ENCODE measurements around the gene TANGO2. TPM values are rescaled to one million over a fixed set of nuclear protein-coding genes. Genes with fewer than 3 reads are reported as not detected.

TANGO2 gene
- total and polyA plus RNA-seq, 10 of the 15 experiments (the other 5 are each of a cell fraction or from before 2014, with no cell fraction given), result 4.0 to 24.8 (median 20.9) TPM

- Histone ChIP-seq H3K9me3 (replicated peaks; ENCODE audit: control insufficient read depth, insufficient read depth, low read length) (no peaks in the 10 kb centered on the region), H3K4me1 (ENCODE audit: control insufficient read depth, insufficient read depth, low read length) (peaks cover 9% of the 10 kb centered on the region), H2AFZ (ENCODE audit: control insufficient read depth, low read depth, low read length) (no peak overlapping the region), H3K79me2 (ENCODE audit: control insufficient read depth, insufficient read depth, low read length) (peaks cover 19% of the 10 kb centered on the region), H3K27ac (ENCODE audit: control insufficient read depth, insufficient read depth) (no peak overlapping the region), H4K20me1 (ENCODE audit: control insufficient read depth, insufficient read depth) (no peaks in the 10 kb centered on the region; the same call in 1 of the 2 replicates), H3K9ac (ENCODE audit: control insufficient read depth, insufficient read depth, low read length) (no peak overlapping the region), H3K36me3 (ENCODE audit: control insufficient read depth in 2 of 2, insufficient read depth in 2 of 2, low read length in 1 of 2) (no peaks in the 10 kb centered on the region), H3K27me3 (replicated peaks in 1 of 2; ENCODE audit: control insufficient read depth in 2 of 2, insufficient read depth in 2 of 2, low read length in 1 of 2) (peaks cover 8 to 12% of the 10 kb centered on the region in 2 experiments; a peak in 3 of 4 replicates), H3K4me3 (no peak overlapping the region), H3K4me2 (ENCODE audit: control insufficient read depth, insufficient read depth) (no peak overlapping the region)
- ChIA-PET CTCF (interaction anchor here (1.7 kb wide), 1 partner anchor 10 kb away, joined by 4 read pairs; no protein-coding TSS in a partner anchor), RAD21 (ENCODE audit: unreplicated experiment) (no interaction called here), SMC1A (ENCODE audit: uncharacterized antibody, unreplicated experiment) (no interaction called here), POLR2A (no interaction called here)
- in situ Hi-C loops (cut with MboI) (no loop called here), intact Hi-C loops (cut with micrococcal nuclease; ENCODE audit: unreplicated experiment) (no loop called here)
- DNase-seq (ENCODE audit: low read depth, low spot score), result no peak
- BruUV-seq (replicated peaks), result no TSS peak
- no peak for ATAC-seq
- FAIRE-seq, result no peak
- TF ChIP-seq BHLHE40 (IDR thresholded peaks at IDR 0.05; ENCODE audit: borderline replicate concordance in 1 of 2, low read depth in 2 of 2, low read length in 1 of 2) (no peak), MAX (IDR thresholded peaks at IDR 0.05; ENCODE audit: low read depth, low read length) (no peak), ZNF622 (IDR thresholded peaks at IDR 0.05) (no peak), ZNF207 (IDR thresholded peaks at IDR 0.05; ENCODE audit: borderline replicate concordance) (no peak), PML (IDR thresholded peaks at IDR 0.05; ENCODE audit: low read length) (no peak), JUNB (IDR thresholded peaks at IDR 0.05) (no peak), REST (IDR thresholded peaks at IDR 0.05; ENCODE audit: low read depth, low read length) (no peak), HDAC2 (IDR thresholded peaks at IDR 0.05) (no peak), ATF7 (IDR thresholded peaks at IDR 0.05; ENCODE audit: low read depth) (no peak), HDGF (IDR thresholded peaks at IDR 0.05) (no peak), NR2C1 (IDR thresholded peaks at IDR 0.05) (no peak), ATF3 (IDR thresholded peaks at IDR 0.05; ENCODE audit: borderline replicate concordance, extremely low read depth, low read depth, low read length) (no peak), STAT3 (IDR thresholded peaks at IDR 0.05; ENCODE audit: low read depth, low read length) (no peak), ZBED1 (IDR thresholded peaks at IDR 0.05; ENCODE audit: borderline replicate concordance) (no peak), LARP7 (IDR thresholded peaks at IDR 0.05) (no peak)
- 24% methylated on average over 5 of the region's 5 CpGs for WGBS (ENCODE audit: insufficient coverage, insufficient replicate concordance, low lambda C conversion rate, missing lambda C conversion rate)
Measured at GRCh38 chr22:20018001-20018400, 2.9 kb upstream of the TANGO2 start.
